ENCODE data around the gene ZNF791. TPM values are rescaled to one million over a fixed set of nuclear protein-coding genes. Genes with fewer than 3 reads are reported as not detected.
A peak's percentile ranks its signal among the peaks of the same experiment; 100 is the strongest.

ZNF791 gene
- total RNA-seq, 1 donor from 2014 or later, result 29.6 TPM

DNA sequence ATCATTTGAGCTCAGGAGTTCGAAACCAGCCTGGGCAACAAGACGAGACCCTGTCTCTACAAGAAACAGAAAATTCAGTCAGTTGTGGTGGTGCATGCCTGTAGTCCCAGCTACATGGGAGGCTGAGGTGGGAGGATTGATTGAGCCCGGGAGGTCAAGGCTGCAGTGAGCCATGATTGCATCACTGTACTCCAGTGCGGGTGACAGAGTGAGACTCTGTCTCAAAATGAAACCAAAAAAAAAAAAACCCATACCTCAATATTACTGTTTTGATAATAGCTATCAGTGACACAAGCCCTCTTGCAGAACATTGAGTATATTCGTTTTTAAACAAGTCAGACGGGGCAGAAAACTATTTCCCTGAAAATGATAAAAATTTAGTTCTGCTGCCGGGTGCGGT lies 16.2 kb downstream of the ZNF791 start:
- Histone ChIP-seq H3K9ac (ENCODE audit: low read length) (no peak overlapping the region), H3K4me3 (ENCODE audit: insufficient read depth, low read depth, low read length) (no peak overlapping the region), H3K79me2 (ENCODE audit: insufficient read depth, low read length) (peaks cover 13% of the 10 kb centered on the region), H2AFZ (ENCODE audit: low read depth, low read length) (no peak overlapping the region), H3K27ac (ENCODE audit: low read depth, low read length) (no peak overlapping the region), H4K20me1 (ENCODE audit: insufficient read depth, low read length) (peaks cover 5% of the 10 kb centered on the region), H3K27me3 (ENCODE audit: insufficient read depth, low read length) (no peaks in the 10 kb centered on the region), H3K4me2 (ENCODE audit: low read length) (no peak overlapping the region), H3K4me1 (ENCODE audit: insufficient read depth, low read length) (no peaks in the 10 kb centered on the region), H3K36me3 (ENCODE audit: insufficient read depth, low read length) (peaks cover 42% of the 10 kb centered on the region), H3K9me3 (ENCODE audit: insufficient read depth, low read depth, low read length) (peaks cover 52% of the 10 kb centered on the region)
- TF ChIP-seq, protein P1, sequence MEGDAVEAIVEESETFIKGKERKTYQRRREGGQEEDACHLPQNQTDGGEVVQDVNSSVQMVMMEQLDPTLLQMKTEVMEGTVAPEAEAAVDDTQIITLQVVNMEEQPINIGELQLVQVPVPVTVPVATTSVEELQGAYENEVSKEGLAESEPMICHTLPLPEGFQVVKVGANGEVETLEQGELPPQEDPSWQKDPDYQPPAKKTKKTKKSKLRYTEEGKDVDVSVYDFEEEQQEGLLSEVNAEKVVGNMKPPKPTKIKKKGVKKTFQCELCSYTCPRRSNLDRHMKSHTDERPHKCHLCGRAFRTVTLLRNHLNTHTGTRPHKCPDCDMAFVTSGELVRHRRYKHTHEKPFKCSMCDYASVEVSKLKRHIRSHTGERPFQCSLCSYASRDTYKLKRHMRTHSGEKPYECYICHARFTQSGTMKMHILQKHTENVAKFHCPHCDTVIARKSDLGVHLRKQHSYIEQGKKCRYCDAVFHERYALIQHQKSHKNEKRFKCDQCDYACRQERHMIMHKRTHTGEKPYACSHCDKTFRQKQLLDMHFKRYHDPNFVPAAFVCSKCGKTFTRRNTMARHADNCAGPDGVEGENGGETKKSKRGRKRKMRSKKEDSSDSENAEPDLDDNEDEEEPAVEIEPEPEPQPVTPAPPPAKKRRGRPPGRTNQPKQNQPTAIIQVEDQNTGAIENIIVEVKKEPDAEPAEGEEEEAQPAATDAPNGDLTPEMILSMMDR (IDR thresholded peaks at IDR 0.05; ENCODE audit: insufficient read depth, low read depth, low read length), result no peak
- no peak for TF ChIP-seq EZH2 (IDR thresholded peaks at IDR 0.05; ENCODE audit: insufficient read depth, low read length)
- H3K4me3 Mint-ChIP-seq (ENCODE audit: unreplicated experiment), result no peak overlapping the region
- no peak for FAIRE-seq
- H3K36me3 Mint-ChIP-seq (ENCODE audit: low read depth, unreplicated experiment), result peaks cover 67% of the 10 kb centered on the region
- peaks cover 67% of the 10 kb centered on the region for H3K9me3 Mint-ChIP-seq (ENCODE audit: unreplicated experiment)
- DNase-seq (ENCODE audit: low read depth), result no peak
- no peaks in the 10 kb centered on the region for H3K27me3 Mint-ChIP-seq (ENCODE audit: low read depth, unreplicated experiment)
- no peaks in the 10 kb centered on the region for H3K4me1 Mint-ChIP-seq (ENCODE audit: low read depth, unreplicated experiment)
- no peak overlapping the region for H3K27ac Mint-ChIP-seq (ENCODE audit: unreplicated experiment)

DNA sequence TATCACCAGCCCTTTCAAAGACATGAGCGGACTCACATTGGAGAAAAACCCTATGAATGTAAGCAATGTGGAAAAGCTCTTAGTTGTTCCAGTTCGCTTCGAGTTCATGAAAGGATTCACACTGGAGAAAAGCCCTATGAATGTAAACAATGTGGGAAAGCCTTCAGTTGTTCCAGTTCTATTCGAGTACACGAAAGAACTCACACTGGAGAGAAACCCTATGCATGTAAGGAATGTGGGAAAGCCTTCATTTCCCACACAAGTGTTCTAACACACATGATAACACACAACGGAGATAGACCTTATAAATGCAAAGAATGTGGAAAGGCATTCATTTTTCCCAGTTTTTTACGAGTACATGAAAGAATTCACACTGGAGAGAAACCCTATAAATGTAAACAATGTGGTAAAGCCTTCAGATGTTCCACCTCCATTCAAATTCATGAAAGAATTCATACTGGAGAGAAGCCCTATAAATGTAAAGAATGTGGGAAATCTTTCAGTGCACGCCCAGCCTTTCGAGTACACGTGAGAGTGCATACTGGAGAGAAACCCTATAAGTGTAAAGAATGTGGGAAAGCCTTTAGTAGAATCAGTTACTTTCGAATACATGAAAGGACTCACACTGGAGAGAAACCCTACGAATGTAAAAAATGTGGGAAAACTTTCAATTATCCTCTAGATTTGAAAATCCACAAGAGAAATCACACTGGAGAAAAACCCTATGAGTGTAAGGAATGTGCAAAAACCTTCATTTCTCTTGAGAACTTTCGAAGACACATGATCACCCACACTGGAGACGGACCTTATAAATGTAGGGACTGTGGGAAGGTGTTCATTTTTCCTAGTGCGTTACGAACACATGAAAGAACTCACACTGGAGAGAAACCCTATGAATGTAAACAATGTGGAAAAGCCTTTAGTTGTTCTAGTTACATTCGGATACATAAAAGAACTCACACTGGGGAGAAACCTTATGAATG lies 17.6 kb downstream of the ZNF791 start:
- peak; percentile 44 for DNase-seq (ENCODE audit: low read depth)
- no peak for TF ChIP-seq EZH2 (IDR thresholded peaks at IDR 0.05; ENCODE audit: insufficient read depth, low read length)
- TF ChIP-seq, protein P1 (IDR thresholded peaks at IDR 0.05; ENCODE audit: insufficient read depth, low read depth, low read length), result no peak
- H3K36me3 ChIP-seq (ENCODE audit: insufficient read depth, low read length), result peaks cover 40% of the 10 kb centered on the region
- H3K9me3 ChIP-seq (ENCODE audit: insufficient read depth, low read depth, low read length), result peaks cover 50% of the 10 kb centered on the region
- H3K9ac ChIP-seq (ENCODE audit: low read length), result no peak overlapping the region
- no peaks in the 10 kb centered on the region for H3K4me1 Mint-ChIP-seq (ENCODE audit: low read depth, unreplicated experiment)
- no peak overlapping the region for H3K27ac Mint-ChIP-seq (ENCODE audit: unreplicated experiment)
- no peaks in the 10 kb centered on the region for H4K20me1 ChIP-seq (ENCODE audit: insufficient read depth, low read length)
- H2AFZ ChIP-seq (ENCODE audit: low read depth, low read length), result no peak overlapping the region
- H3K4me3 Mint-ChIP-seq (ENCODE audit: unreplicated experiment), result no peak overlapping the region
- no peak for FAIRE-seq
- no peaks in the 10 kb centered on the region for H3K27me3 Mint-ChIP-seq (ENCODE audit: low read depth, unreplicated experiment)
- no peak overlapping the region for H3K4me2 ChIP-seq (ENCODE audit: low read length)
- H3K79me2 ChIP-seq (ENCODE audit: insufficient read depth, low read length), result peaks cover 4% of the 10 kb centered on the region
- no peak overlapping the region for H3K27ac ChIP-seq (ENCODE audit: low read depth, low read length)
- no peaks in the 10 kb centered on the region for H3K27me3 ChIP-seq (ENCODE audit: insufficient read depth, low read length)
- no peaks in the 10 kb centered on the region for H3K4me1 ChIP-seq (ENCODE audit: insufficient read depth, low read length)
- peaks cover 63% of the 10 kb centered on the region for H3K9me3 Mint-ChIP-seq (ENCODE audit: unreplicated experiment)
- peaks cover 68% of the 10 kb centered on the region for H3K36me3 Mint-ChIP-seq (ENCODE audit: low read depth, unreplicated experiment)
- no peak overlapping the region for H3K4me3 ChIP-seq (ENCODE audit: insufficient read depth, low read depth, low read length)

DNA sequence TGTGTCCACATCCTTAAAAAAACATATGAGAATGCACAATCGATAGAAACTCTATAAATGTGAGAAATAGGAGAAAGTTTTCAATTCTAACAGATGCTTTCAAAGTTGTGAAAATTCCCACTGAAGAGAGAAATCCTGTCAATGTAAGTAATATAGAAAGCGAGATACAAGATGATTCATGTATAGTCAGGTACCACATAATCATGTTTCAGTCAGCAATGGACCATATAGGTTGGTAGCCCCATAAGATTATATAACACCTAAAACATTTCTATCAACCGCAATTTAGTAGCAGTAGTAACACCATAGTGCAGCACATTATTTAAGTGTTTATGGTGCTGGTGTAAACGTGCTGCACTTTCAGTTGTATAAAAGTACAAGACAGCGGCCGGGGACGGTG lies 18.5 kb downstream of the ZNF791 start:
- Histone ChIP-seq H3K9me3 (ENCODE audit: insufficient read depth, low read depth, low read length) (peaks cover 49% of the 10 kb centered on the region), H3K4me2 (ENCODE audit: low read length) (no peak overlapping the region), H3K79me2 (ENCODE audit: insufficient read depth, low read length) (no peaks in the 10 kb centered on the region), H3K27ac (ENCODE audit: low read depth, low read length) (no peak overlapping the region), H4K20me1 (ENCODE audit: insufficient read depth, low read length) (no peaks in the 10 kb centered on the region), H3K36me3 (ENCODE audit: insufficient read depth, low read length) (peaks cover 36% of the 10 kb centered on the region), H3K4me3 (ENCODE audit: insufficient read depth, low read depth, low read length) (no peak overlapping the region), H3K9ac (ENCODE audit: low read length) (no peak overlapping the region), H3K4me1 (ENCODE audit: insufficient read depth, low read length) (no peaks in the 10 kb centered on the region), H3K27me3 (ENCODE audit: insufficient read depth, low read length) (no peaks in the 10 kb centered on the region), H2AFZ (ENCODE audit: low read depth, low read length) (no peak overlapping the region)
- DNase-seq (ENCODE audit: low read depth), result no peak
- FAIRE-seq, result no peak
- TF ChIP-seq, protein P1 (IDR thresholded peaks at IDR 0.05; ENCODE audit: insufficient read depth, low read depth, low read length), result no peak
- TF ChIP-seq EZH2 (IDR thresholded peaks at IDR 0.05; ENCODE audit: insufficient read depth, low read length), result no peak
- Mint-ChIP-seq H3K27me3 (ENCODE audit: low read depth, unreplicated experiment) (no peaks in the 10 kb centered on the region), H3K36me3 (ENCODE audit: low read depth, unreplicated experiment) (peaks cover 69% of the 10 kb centered on the region), H3K27ac (ENCODE audit: unreplicated experiment) (no peak overlapping the region), H3K4me3 (ENCODE audit: unreplicated experiment) (no peak overlapping the region), H3K9me3 (ENCODE audit: unreplicated experiment) (peaks cover 64% of the 10 kb centered on the region), H3K4me1 (ENCODE audit: low read depth, unreplicated experiment) (no peaks in the 10 kb centered on the region)

Data from astrocyte (in vitro differentiated cells and primary cell).